Uterus (tissue), 2 donors: Measurements from ENCODE around the gene C2orf92.

ENCODE experiments used
- CTCF ChIP-seq, 4 experiments: fragments of 200-600 bp in 2 of 4; fragments of 450-650 bp in 2 of 4; sonication (generic) in 2 of 4; IDR thresholded peaks; one replicate each; pipeline ENCODE4 v1.5.1; 2016 to 2019; ENCODE audit warnings: antibody characterized with exemption in 4 of 4, mild to moderate bottlenecking in 2 of 4, moderate library complexity in 1 of 4
- POLR2A ChIP-seq, 2 donors: fragments of 450-650 bp; IDR thresholded peaks; one replicate each; pipeline ENCODE4 v1.6.1; 2016; ENCODE audit warnings: antibody characterized with exemption in 2 of 2, mild to moderate bottlenecking in 1 of 2, moderate library complexity in 1 of 2

DNA sequence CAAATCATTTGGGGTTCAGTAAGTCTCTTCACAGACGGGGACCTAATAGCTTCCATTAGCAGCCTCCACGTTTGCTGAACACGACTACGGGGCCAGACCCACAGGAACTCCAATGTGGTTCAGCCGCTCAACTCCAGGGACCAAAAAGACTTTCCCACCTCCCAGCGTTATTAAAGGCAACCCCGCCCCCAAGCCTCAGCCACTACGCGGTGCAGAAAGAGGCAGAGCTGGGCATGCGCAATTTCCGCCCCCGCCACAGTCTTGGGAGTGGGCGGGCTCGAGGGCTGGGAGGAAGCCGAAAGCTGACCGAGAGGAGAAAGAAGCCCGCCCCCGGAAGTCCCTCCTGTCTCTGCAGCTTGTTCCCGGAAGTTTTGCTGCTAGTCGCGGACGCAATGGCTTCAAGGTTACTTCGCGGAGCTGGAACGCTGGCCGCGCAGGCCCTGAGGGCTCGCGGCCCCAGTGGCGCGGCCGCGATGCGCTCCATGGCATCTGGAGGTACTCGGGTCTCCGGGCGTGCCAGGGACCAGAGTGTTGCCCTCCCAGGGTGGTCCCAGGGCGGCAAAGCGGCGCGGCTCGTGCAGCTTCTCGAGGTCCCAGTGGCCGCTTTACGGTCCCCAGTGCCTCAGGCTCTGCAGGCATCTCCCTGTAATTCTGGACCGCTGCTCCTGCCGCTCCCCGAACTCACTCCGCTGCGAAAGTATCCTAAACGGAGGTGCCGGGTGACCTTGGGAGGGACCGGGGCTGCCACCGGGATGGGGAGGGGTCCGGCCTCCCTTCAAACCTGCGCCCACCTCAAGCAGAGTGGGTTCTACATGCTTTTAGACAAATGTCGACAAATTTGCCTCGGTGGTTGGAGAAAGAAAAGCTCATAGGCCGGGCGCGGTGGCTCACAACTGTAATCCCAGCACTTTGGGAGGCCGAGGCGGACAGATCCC lies 23.6 kb upstream of the C2orf92 start, which contains the start of gene COX5B:
- TF ChIP-seq POLR2A (IDR thresholded peaks at IDR 0.05) (peak; percentile 76 to 91), CTCF (IDR thresholded peaks at IDR 0.05) (peak in 3 of 4 experiments; percentile 11 to 38 (median 22))
